ENCODE measurements around the gene KRT2.

Gene KRT2

DNA sequence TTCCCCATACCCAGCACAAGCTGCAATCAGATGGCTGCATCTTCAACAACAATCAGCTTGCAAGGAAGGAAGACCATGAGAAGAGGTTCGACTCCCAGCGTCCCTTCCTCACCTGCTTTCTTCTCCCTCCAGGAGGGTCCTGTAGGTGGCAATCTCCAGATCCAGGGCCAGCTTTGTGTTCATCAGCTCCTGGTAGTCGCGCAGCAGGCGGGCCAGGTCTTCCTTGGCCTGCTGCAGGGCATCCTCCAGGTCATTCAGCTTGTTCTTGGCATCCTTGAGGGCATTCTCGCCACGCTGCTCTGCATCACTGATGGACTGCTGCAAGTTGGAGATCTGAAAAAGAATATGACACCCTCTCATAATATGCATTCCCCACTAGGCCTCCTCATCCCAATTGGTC lies 24.2 kb upstream of the KRT2 start (continued):
- no peak for TF ChIP-seq ZNF670 (tag by site-specific recombination; IDR thresholded peaks at IDR 0.05; ENCODE audit: low read depth)

DNA sequence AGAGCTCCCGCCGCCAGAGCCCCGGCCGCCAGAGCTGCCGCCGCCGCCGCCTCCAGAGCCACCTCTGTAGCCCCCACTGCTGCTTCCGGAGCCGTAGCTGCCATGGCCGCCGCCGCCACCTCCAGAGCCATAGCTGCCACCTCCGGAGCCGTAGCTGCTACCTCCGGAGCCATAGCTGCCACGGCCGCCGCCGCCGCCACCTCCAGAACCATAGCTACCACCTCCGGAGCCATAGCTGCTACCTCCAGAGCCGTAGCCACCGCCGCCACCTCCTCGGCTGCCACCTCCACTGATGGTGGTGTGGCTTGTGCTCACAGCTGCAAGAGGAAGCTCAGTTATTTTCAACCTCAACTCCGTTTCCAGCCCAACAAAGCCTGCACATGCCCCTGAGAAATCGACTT lies 23.3 kb upstream of the KRT2 start:
- no peaks in the 10 kb centered on the region for H3K4me1 ChIP-seq (ENCODE audit: control insufficient read depth, insufficient read depth, low read length)
- POLR2A ChIA-PET, result no interaction called here
- H3K9me3 ChIP-seq (ENCODE audit: control insufficient read depth, insufficient read depth, low read depth, low read length), result no peaks in the 10 kb centered on the region
- no peak overlapping the region for H3K4me3 ChIP-seq (ENCODE audit: low read depth, low read length)
- CTCF ChIA-PET, result interaction anchor here (1.0 kb wide), 1 partner anchor 58 kb away, joined by 4 read pairs; no protein-coding TSS in a partner anchor
- H3K27ac ChIP-seq (ENCODE audit: extremely low read depth, low read depth, low read length), result no peak overlapping the region
- H3K36me3 ChIP-seq (ENCODE audit: control insufficient read depth in 2 of 2, insufficient read depth in 1 of 2, low read length in 2 of 2), result no peaks in the 10 kb centered on the region
- TF ChIP-seq, protein P1, sequence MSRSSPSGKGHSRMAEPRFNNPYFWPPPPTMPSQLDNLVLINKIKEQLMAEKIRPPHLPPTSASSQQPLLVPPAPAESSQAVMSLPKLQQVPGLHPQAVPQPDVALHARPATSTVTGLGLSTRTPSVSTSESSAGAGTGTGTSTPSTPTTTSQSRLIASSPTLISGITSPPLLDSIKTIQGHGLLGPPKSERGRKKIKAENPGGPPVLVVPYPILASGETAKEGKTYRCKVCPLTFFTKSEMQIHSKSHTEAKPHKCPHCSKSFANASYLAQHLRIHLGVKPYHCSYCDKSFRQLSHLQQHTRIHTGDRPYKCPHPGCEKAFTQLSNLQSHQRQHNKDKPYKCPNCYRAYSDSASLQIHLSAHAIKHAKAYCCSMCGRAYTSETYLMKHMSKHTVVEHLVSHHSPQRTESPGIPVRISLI (tag by site-specific recombination; IDR thresholded peaks at IDR 0.05), result no peak
- TF ChIP-seq EGR2 (tag by site-specific recombination; IDR thresholded peaks at IDR 0.05; ENCODE audit: low read depth) (peak; percentile 53; the same call in 1 of the 2 replicates), GLI2 (tag by site-specific recombination; IDR thresholded peaks at IDR 0.05; ENCODE audit: borderline replicate concordance, low read depth) (no peak), ZNF175 (tag by site-specific recombination; IDR thresholded peaks at IDR 0.05) (no peak), MYNN (tag by site-specific recombination; IDR thresholded peaks at IDR 0.05; ENCODE audit: borderline replicate concordance) (no peak), ZNF184 (tag by site-specific recombination; IDR thresholded peaks at IDR 0.05) (no peak), ZBTB8A (tag by site-specific recombination; IDR thresholded peaks at IDR 0.05) (no peak), ZNF140 (tag by site-specific recombination; IDR thresholded peaks at IDR 0.05) (no peak), ZBTB17 (tag by site-specific recombination; IDR thresholded peaks at IDR 0.05) (no peak), ZNF621 (tag by site-specific recombination; IDR thresholded peaks at IDR 0.05) (no peak), ZFHX2 (tag by site-specific recombination; conservative IDR thresholded peaks at IDR 0.05) (peak; percentile 72), ZNF76 (tag by site-specific recombination; IDR thresholded peaks at IDR 0.05; ENCODE audit: borderline replicate concordance, low read depth) (no peak), ZNF132 (tag by site-specific recombination; IDR thresholded peaks at IDR 0.05; ENCODE audit: borderline replicate concordance) (no peak), ZNF629 (tag by site-specific recombination; IDR thresholded peaks at IDR 0.05) (no peak)
- TF ChIP-seq, protein P2, sequence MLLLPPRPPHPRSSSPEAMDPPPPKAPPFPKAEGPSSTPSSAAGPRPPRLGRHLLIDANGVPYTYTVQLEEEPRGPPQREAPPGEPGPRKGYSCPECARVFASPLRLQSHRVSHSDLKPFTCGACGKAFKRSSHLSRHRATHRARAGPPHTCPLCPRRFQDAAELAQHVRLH (tag by site-specific recombination; IDR thresholded peaks at IDR 0.05), result no peak
- TF ChIP-seq, protein P3, sequence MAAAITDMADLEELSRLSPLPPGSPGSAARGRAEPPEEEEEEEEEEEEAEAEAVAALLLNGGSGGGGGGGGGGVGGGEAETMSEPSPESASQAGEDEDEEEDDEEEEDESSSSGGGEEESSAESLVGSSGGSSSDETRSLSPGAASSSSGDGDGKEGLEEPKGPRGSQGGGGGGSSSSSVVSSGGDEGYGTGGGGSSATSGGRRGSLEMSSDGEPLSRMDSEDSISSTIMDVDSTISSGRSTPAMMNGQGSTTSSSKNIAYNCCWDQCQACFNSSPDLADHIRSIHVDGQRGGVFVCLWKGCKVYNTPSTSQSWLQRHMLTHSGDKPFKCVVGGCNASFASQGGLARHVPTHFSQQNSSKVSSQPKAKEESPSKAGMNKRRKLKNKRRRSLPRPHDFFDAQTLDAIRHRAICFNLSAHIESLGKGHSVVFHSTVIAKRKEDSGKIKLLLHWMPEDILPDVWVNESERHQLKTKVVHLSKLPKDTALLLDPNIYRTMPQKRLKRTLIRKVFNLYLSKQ (tag by site-specific recombination; IDR thresholded peaks at IDR 0.05; ENCODE audit: borderline replicate concordance), result no peak
- TF ChIP-seq, protein P4, sequence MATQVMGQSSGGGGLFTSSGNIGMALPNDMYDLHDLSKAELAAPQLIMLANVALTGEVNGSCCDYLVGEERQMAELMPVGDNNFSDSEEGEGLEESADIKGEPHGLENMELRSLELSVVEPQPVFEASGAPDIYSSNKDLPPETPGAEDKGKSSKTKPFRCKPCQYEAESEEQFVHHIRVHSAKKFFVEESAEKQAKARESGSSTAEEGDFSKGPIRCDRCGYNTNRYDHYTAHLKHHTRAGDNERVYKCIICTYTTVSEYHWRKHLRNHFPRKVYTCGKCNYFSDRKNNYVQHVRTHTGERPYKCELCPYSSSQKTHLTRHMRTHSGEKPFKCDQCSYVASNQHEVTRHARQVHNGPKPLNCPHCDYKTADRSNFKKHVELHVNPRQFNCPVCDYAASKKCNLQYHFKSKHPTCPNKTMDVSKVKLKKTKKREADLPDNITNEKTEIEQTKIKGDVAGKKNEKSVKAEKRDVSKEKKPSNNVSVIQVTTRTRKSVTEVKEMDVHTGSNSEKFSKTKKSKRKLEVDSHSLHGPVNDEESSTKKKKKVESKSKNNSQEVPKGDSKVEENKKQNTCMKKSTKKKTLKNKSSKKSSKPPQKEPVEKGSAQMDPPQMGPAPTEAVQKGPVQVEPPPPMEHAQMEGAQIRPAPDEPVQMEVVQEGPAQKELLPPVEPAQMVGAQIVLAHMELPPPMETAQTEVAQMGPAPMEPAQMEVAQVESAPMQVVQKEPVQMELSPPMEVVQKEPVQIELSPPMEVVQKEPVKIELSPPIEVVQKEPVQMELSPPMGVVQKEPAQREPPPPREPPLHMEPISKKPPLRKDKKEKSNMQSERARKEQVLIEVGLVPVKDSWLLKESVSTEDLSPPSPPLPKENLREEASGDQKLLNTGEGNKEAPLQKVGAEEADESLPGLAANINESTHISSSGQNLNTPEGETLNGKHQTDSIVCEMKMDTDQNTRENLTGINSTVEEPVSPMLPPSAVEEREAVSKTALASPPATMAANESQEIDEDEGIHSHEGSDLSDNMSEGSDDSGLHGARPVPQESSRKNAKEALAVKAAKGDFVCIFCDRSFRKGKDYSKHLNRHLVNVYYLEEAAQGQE (tag by site-specific recombination; IDR thresholded peaks at IDR 0.05), result no peak
- TF ChIP-seq, protein P5, sequence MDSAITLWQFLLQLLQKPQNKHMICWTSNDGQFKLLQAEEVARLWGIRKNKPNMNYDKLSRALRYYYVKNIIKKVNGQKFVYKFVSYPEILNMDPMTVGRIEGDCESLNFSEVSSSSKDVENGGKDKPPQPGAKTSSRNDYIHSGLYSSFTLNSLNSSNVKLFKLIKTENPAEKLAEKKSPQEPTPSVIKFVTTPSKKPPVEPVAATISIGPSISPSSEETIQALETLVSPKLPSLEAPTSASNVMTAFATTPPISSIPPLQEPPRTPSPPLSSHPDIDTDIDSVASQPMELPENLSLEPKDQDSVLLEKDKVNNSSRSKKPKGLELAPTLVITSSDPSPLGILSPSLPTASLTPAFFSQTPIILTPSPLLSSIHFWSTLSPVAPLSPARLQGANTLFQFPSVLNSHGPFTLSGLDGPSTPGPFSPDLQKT (IDR thresholded peaks at IDR 0.05; ENCODE audit: borderline replicate concordance, low read depth, low read length), result no peak
